Activated CD4-positive, CD25-positive, alpha-beta regulatory T cell treated with anti-CD3 and anti-CD28 coated beads, Interleukin-2, amount 50 U/mL, for 72 hours (primary cell): ENCODE data around the gene IRGC.

Experiments used
- DNase-seq: peaks from one replicate; pipeline ENCODE4 v3.0.0; 2021

Gene IRGC

GRCh38 chr19:43692385-43692784 is 23.5 kb upstream of the IRGC start:
- DNase-seq, result no peak

GRCh38 chr19:43692877-43693276 is 23.0 kb upstream of the IRGC start:
- DNase-seq, result no peak

GRCh38 chr19:43694553-43694952 is 21.3 kb upstream of the IRGC start:
- DNase-seq, result no peak

- no peak for DNase-seq
Measured at GRCh38 chr19:43695985-43696704, 19.7 kb upstream of the IRGC start.

- no peak for DNase-seq
Measured at GRCh38 chr19:43697295-43697694, 18.6 kb upstream of the IRGC start.

GRCh38 chr19:43699506-43700394 is 16.1 kb upstream of the IRGC start:
- DNase-seq, result no peak

- no peak for DNase-seq
Measured at GRCh38 chr19:43700395-43701000, 15.4 kb upstream of the IRGC start.

GRCh38 chr19:43704002-43704705 is 11.7 kb upstream of the IRGC start:
- DNase-seq, result no peak

- no peak for DNase-seq
Measured at GRCh38 chr19:43705729-43706128, 10.1 kb upstream of the IRGC start.

- DNase-seq, result no peak
Measured at GRCh38 chr19:43707158-43707712, 8.6 kb upstream of the IRGC start.

- no peak for DNase-seq
Measured at GRCh38 chr19:43708716-43709115, 7.2 kb upstream of the IRGC start.

- DNase-seq, result no peak
Measured at GRCh38 chr19:43711751-43712355, 4.0 kb upstream of the IRGC start.

GRCh38 chr19:43713208-43713607 is 2.7 kb upstream of the IRGC start:
- DNase-seq, result no peak

GRCh38 chr19:43718627-43719377 is 2.9 kb downstream of the IRGC start:
- DNase-seq, result no peak

GRCh38 chr19:43719378-43719868 is 3.5 kb downstream of the IRGC start:
- DNase-seq, result no peak

GRCh38 chr19:43719918-43720317 is 4.0 kb downstream of the IRGC start:
- DNase-seq, result no peak

- no peak for DNase-seq
Measured at GRCh38 chr19:43720936-43721335, 5.1 kb downstream of the IRGC start.

- no peak for DNase-seq
Measured at GRCh38 chr19:43721469-43722048, 5.7 kb downstream of the IRGC start.

- DNase-seq, result no peak
Measured at GRCh38 chr19:43723588-43723987, 7.7 kb downstream of the IRGC start.

- DNase-seq, result no peak
Measured at GRCh38 chr19:43724896-43725295, 9.0 kb downstream of the IRGC start.

- no peak for DNase-seq
Measured at GRCh38 chr19:43725468-43725867, 9.6 kb downstream of the IRGC start.
